ENCODE data around the gene SYNDIG1. TPM values are rescaled to one million over a fixed set of nuclear protein-coding genes. Genes with fewer than 3 reads are reported as not detected.

Gene SYNDIG1
- total RNA-seq, 2 experiments from 2014 or later: not detected

DNA sequence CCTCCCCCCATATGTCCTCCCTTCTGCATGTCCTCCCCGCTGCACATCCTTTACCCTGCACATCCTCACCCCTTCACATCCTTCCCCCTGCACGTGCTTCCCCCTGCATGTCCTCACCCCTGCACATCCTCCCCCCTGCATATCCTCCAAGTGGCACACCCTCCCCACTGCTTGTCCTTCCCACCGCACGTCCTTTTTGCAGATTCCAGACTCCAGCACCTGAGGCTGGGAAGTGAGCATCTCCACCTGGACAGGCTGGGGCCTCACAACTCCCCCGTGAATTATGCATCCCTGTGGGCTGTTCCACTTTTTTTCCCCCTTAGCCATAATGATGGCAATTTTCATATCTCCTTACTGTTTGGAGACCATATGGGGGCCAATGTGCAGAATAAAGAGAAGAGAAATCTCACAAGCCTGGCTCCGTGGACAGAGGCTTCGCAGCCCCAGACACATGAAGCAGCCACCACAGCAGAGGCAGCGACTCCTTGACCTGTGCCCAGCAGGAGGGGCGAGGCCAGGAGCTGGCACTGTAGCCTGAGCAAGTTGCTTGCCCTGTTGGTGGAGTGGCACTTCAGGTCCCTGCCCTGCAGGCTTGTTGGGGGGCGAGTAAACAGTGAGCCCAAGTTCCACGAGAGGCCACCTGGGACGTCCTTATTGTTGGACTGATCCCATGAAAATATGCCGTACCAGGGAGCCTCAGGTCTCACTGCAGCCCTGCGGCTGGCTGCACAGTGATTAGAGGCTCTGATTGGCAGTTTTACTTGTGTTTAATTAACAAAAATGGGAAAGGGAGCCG is 113.1 kb downstream of the SYNDIG1 start:
- Mint-ChIP-seq H3K9me3 (ENCODE audit: insufficient read depth) (no peaks in the 10 kb centered on the region), H3K4me1 (ENCODE audit: low read depth) (no peaks in the 10 kb centered on the region), H3K27me3 (ENCODE audit: low read depth) (no peaks in the 10 kb centered on the region), H3K36me3 (ENCODE audit: low read depth) (no peaks in the 10 kb centered on the region), H3K4me3 (no peak overlapping the region), H3K27ac (no peak overlapping the region)
- ChIA-PET POLR2A (no interaction called here), CTCF (no interaction called here)
- DNase-seq: no peak
- no peak for ATAC-seq

DNA sequence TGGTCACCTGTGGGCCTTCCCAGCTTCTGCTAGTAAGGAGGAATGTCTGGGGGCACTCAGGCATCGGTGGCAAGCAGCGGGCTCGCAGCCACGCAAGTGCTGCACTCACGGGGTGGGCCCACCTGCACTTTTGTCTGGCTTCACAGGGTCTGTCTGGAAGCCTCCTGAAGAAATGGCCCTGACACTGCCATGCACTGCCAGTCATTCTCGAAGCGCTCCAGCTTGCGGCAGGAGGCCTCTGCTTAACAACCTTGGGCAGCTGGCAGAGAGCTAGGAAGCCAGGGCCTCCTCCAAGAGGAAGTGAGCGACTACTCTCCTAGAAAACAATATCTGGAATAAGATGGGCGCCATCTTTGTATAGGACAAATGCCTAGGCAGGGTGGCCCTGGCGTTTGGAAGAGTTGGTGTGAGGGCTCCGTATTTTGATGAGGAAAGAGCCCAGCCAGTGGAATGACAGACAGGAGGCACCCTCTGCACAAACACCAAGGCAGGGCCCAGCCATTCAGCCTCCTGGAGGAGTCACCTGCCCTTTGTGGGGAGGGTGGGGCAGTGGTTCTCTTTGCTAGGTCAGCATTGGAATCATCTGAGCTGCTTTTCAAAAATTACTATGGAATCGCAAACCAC is 113.9 kb downstream of the SYNDIG1 start:
- no peak overlapping the region for H3K4me3 Mint-ChIP-seq

DNA sequence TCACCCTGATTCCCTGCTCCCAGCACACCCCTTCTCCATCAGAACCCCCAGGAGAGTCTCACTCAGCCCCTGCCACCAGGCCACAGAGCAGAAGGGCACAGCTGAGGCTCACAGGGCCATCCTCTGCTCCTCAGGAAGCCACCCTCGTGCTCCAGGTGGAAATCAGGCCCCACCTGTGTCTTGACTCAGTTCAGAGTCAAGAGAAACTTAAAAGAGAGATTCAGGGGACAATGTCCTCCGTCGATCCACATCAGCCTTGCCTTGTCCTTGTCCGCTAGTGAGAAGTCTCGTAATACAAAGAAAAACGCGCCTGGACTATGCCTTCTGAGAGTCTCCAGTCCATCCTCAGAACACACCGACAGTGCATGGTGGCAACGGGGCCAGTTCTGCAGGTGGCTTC is 114.6 kb downstream of the SYNDIG1 start:
- Mint-ChIP-seq H3K9me3 (ENCODE audit: insufficient read depth) (no peaks in the 10 kb centered on the region), H3K27me3 (ENCODE audit: low read depth) (no peaks in the 10 kb centered on the region), H3K4me1 (ENCODE audit: low read depth) (no peaks in the 10 kb centered on the region), H3K36me3 (ENCODE audit: low read depth) (no peaks in the 10 kb centered on the region), H3K4me3 (no peak overlapping the region), H3K27ac (no peak overlapping the region)
- ChIA-PET POLR2A (no interaction called here), CTCF (no interaction called here)
- no peak for DNase-seq
- no peak for ATAC-seq

More for the DNA sequence above, 113.9 kb downstream of the SYNDIG1 start:
- ChIA-PET CTCF (no interaction called here), POLR2A (no interaction called here)
- Mint-ChIP-seq H3K27ac (no peak overlapping the region), H3K27me3 (ENCODE audit: low read depth) (no peaks in the 10 kb centered on the region), H3K9me3 (ENCODE audit: insufficient read depth) (no peaks in the 10 kb centered on the region), H3K36me3 (ENCODE audit: low read depth) (no peaks in the 10 kb centered on the region), H3K4me1 (ENCODE audit: low read depth) (no peaks in the 10 kb centered on the region)
- ATAC-seq: no peak
- no peak for DNase-seq

DNA sequence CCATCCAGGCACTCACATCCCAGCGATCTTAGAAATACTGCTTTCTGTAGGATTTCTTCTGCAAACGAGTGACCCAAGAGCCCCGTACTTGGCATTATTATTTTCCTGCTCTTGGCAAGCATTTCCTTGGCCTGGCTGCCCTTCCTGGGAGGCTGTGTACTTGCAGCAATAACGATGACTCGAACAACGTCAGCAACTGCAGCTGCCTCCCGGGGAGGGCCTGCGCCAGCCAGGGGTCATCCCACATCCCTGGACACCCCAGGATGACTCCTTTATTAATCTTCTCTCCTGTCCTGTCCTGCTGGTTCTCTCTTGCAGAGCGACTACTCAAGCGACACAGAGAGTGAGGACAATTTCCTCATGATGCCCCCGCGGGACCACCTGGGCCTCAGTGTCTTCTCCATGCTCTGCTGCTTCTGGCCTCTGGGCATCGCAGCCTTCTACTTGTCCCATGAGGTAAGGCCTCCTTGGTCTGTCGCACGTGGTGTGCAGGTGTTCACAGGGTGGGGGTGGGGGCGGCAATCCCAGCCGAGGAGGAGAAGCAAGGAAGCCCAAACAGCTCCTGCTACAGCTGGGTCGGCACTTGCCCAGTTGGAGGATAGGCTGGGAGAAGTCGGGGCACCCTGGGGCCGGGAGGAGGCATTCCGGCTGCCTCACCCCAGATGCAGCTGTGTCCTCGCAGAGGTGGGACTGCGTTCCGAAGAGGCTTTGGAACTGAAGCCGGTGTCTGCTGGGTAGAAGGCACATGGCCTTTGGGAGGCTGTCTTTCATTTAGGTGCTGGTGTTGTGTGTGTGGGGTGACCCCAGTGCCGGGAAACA is 115.3 kb downstream of the SYNDIG1 start:
- H3K4me3 Mint-ChIP-seq: no peak overlapping the region
- H3K27ac Mint-ChIP-seq: no peak overlapping the region
- ATAC-seq (no peak), DNase-seq (no peak)
- no peaks in the 10 kb centered on the region for H3K36me3 Mint-ChIP-seq (ENCODE audit: low read depth)
- H3K9me3 Mint-ChIP-seq (ENCODE audit: insufficient read depth): no peaks in the 10 kb centered on the region
- H3K27me3 Mint-ChIP-seq (ENCODE audit: low read depth): no peaks in the 10 kb centered on the region
- POLR2A ChIA-PET: no interaction called here
- CTCF ChIA-PET: no interaction called here
- H3K4me1 Mint-ChIP-seq (ENCODE audit: low read depth): no peaks in the 10 kb centered on the region

DNA sequence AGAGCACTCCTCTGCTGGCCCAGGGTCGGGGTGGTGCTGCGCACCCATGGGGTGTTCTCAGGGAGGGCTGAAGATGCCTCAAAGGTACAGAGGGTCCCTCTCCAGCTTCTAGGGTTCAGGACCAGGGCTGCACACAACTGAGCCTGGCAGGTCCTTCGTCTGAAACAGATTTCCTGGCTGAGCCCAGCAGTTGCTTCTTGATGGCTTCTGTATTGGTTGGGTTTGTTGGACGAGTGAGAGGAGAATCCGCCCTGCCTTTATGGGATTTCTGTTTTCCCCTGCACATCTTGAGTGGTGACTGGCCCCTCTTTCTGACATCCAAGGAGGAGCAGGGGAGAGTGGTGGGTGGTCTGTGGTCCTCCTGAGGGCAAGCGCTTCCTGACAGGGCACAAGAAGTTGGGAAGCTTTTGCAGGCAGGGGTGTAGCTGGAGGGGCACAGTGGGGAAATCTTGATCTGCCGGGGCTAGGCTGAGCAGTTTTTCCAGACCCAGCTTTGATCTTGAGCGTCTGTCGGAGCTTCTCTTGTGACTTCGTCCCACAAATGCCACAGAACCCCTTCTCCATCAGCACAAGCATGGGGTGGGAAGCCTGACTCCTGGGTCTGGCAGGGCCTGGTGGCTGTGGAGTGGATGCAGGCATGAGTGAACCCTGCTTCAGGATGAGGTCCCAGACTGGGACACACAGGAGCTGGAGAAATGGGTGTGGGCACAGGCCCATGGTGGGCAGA is 116.5 kb downstream of the SYNDIG1 start:
- Mint-ChIP-seq H3K27me3 (ENCODE audit: low read depth) (no peaks in the 10 kb centered on the region), H3K36me3 (ENCODE audit: low read depth) (no peaks in the 10 kb centered on the region), H3K9me3 (ENCODE audit: insufficient read depth) (no peaks in the 10 kb centered on the region), H3K4me3 (no peak overlapping the region), H3K27ac (no peak overlapping the region), H3K4me1 (ENCODE audit: low read depth) (no peaks in the 10 kb centered on the region)
- ATAC-seq (no peak), DNase-seq (no peak)
- ChIA-PET CTCF (no interaction called here), POLR2A (no interaction called here)

DNA sequence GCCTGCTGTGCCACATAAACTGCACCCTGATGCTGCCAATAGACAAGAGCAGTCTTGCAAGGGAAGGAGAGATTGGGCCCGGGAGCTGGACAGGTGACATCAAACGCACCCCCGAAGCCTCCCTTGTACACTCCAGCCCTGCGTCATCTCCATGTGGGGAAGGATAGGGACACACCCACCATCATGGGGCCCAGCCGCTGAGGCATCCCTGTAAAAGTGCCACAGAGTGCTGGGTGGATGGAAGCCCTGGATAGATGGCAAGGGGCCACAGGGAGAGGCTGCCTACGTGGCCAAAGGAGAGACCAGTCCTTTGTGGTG is 117.1 kb downstream of the SYNDIG1 start:
- H3K4me3 Mint-ChIP-seq: no peak overlapping the region
- POLR2A ChIA-PET: no interaction called here
- no peaks in the 10 kb centered on the region for H3K9me3 Mint-ChIP-seq (ENCODE audit: insufficient read depth)
- H3K4me1 Mint-ChIP-seq (ENCODE audit: low read depth): no peaks in the 10 kb centered on the region
- DNase-seq (no peak), ATAC-seq (no peak)
- no peak overlapping the region for H3K27ac Mint-ChIP-seq
- no peaks in the 10 kb centered on the region for H3K27me3 Mint-ChIP-seq (ENCODE audit: low read depth)
- no peaks in the 10 kb centered on the region for H3K36me3 Mint-ChIP-seq (ENCODE audit: low read depth)
- CTCF ChIA-PET: no interaction called here

DNA sequence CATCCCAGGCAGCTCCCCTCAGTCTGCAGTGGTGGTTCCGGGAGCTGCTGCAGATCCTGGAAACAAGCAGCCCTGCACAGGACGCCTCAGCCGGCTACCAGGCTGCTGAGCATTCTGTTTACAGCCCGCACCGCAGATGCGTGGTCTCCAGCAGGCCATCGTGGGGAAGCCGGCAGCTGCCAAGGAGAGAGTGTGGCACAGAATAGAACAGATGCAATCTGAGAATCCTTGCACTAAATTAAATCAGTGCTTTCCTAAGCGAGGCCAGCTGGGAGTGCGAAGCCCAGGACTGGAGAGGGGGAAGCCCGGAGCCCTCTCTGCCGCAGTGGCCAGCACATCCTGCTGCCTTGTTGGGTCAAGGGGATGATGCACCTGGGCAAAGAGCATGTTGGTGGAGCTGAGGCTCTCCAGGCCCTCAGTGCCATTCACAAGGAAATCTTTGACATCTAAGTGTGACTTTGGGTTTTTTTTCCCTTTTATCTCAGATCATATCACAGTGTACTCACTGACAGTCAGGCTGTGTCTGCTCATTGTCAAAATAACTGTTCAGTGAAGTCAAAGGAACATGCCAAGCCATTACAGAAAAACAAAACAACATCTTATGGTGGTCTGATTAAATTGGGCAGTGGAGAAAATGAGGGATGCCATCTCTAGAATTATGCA is 118.1 kb downstream of the SYNDIG1 start:
- H3K4me3 Mint-ChIP-seq: no peak overlapping the region
- H3K36me3 Mint-ChIP-seq (ENCODE audit: low read depth): no peaks in the 10 kb centered on the region
- no peaks in the 10 kb centered on the region for H3K27me3 Mint-ChIP-seq (ENCODE audit: low read depth)
- H3K9me3 Mint-ChIP-seq (ENCODE audit: insufficient read depth): no peaks in the 10 kb centered on the region
- H3K4me1 Mint-ChIP-seq (ENCODE audit: low read depth): no peaks in the 10 kb centered on the region
- ChIA-PET CTCF (no interaction called here), POLR2A (no interaction called here)
- DNase-seq (no peak), ATAC-seq (no peak)
- no peak overlapping the region for H3K27ac Mint-ChIP-seq

DNA sequence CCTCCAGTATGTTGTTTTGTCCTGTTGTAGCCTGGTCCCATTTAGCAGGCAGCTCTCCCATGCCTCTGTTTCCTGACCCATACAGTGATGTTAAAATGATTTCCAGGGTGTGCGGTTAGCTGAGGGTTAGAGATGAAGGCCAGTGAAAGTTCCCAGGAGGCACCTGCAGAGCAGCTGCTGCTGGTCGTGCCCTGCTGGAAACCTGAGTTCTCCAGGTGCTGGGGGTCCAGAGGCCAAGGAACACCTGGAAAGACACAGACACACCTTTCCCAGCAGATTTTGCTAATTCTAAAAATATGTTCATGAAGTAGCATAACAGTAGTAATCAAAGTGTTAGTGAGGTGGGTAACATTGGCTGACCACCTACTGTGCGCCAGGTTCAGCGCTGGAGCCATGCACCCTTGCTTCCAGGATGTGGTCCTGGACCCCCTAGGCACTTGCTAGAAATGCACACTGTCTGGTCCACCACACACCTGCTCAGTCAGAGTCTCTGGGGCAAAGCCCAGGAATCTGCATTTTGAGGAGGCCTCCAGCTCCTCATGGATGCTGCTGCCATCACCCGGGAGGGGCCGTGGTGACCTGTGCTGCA is 118.7 kb downstream of the SYNDIG1 start:
- Mint-ChIP-seq H3K4me3 (no peak overlapping the region), H3K36me3 (ENCODE audit: low read depth) (no peaks in the 10 kb centered on the region), H3K27me3 (ENCODE audit: low read depth) (no peaks in the 10 kb centered on the region), H3K4me1 (ENCODE audit: low read depth) (no peaks in the 10 kb centered on the region), H3K27ac (no peak overlapping the region), H3K9me3 (ENCODE audit: insufficient read depth) (no peaks in the 10 kb centered on the region)
- CTCF ChIA-PET: no interaction called here
- DNase-seq: no peak
- no peak for ATAC-seq
- POLR2A ChIA-PET: no interaction called here

DNA sequence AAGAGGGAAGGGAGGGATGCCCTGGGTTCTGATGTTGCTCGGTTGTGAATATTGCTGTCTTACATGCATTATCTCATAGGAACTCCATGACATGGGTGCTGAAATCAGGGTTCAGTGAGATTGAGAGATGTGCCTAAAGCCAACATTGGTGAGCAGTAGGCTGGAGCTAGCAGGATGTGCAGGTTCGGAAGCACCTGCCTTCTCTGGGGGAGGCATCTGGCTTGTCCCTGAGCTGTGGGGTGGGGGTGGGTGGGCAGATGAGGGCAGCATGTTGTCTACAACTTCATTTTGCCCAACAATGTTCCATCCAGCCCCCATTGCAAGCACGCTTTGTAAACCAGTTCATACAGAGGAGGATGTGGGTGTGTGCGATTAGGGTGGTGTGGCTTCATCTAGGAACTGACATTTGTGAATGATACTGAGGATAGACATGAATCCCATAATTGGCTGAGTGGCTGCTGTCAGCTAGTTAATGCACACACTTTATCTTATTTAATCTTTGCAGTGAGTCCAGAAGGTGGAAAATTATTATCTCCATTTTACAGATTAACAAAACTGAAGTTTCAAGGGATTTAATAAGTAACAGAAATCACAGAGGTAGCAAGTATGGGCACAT is 119.4 kb downstream of the SYNDIG1 start:
- no peaks in the 10 kb centered on the region for H3K4me1 Mint-ChIP-seq (ENCODE audit: low read depth)
- ChIA-PET CTCF (no interaction called here), POLR2A (no interaction called here)
- ATAC-seq: no peak
- H3K36me3 Mint-ChIP-seq (ENCODE audit: low read depth): no peaks in the 10 kb centered on the region
- H3K27me3 Mint-ChIP-seq (ENCODE audit: low read depth): no peaks in the 10 kb centered on the region
- no peaks in the 10 kb centered on the region for H3K9me3 Mint-ChIP-seq (ENCODE audit: insufficient read depth)
- no peak overlapping the region for H3K4me3 Mint-ChIP-seq
- no peak overlapping the region for H3K27ac Mint-ChIP-seq
- DNase-seq: no peak

DNA sequence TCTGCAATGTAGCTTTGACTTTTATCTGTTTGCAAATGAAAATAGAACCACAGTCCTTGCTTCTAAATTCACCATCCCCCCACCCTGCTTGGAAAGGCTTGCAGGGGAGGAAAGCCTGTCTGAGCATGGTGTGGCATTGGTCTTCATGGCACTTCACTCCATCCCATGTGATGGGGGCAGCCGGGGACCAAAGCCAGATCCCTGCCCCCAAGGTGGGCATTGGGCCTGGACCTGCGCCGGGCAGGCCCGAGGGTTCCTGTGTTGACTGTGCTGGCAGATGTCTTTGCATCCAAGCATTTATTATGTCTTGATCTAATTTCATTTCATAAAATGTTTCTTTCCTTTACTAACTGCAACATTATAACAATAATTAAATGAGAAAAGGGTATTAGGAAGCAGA is 120.0 kb downstream of the SYNDIG1 start:
- POLR2A ChIA-PET: no interaction called here
- H3K27me3 Mint-ChIP-seq (ENCODE audit: low read depth): no peaks in the 10 kb centered on the region
- ATAC-seq (no peak), DNase-seq (no peak)
- no peak overlapping the region for H3K27ac Mint-ChIP-seq
- H3K9me3 Mint-ChIP-seq (ENCODE audit: insufficient read depth): no peaks in the 10 kb centered on the region
- H3K4me3 Mint-ChIP-seq: no peak overlapping the region
- H3K36me3 Mint-ChIP-seq (ENCODE audit: low read depth): no peaks in the 10 kb centered on the region
- no peaks in the 10 kb centered on the region for H3K4me1 Mint-ChIP-seq (ENCODE audit: low read depth)
- CTCF ChIA-PET: no interaction called here

DNA sequence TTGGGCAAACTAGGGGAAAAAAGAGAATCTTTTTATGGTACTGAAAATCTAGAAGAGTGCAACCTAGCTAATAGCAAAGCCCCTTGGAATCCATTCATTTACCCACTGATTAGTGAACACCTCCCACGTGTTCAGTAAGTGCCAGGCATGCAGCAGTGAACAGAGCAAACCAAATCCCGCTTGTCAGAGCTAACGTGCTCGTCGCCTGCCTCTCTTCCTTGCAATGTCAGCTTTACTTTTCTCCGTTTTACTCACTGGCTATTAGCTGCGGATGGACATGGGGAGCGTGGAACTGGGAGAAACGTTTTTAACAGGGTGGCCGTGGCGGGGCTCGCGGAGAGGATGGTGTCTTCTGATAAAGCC is 120.4 kb downstream of the SYNDIG1 start:
- Mint-ChIP-seq H3K36me3 (ENCODE audit: low read depth) (no peaks in the 10 kb centered on the region), H3K27ac (no peak overlapping the region), H3K27me3 (ENCODE audit: low read depth) (no peaks in the 10 kb centered on the region), H3K9me3 (ENCODE audit: insufficient read depth) (no peaks in the 10 kb centered on the region), H3K4me3 (no peak overlapping the region), H3K4me1 (ENCODE audit: low read depth) (no peaks in the 10 kb centered on the region)
- ChIA-PET CTCF (no interaction called here), POLR2A (no interaction called here)
- ATAC-seq (no peak), DNase-seq (no peak)
